K562 (cell line): ENCODE measurements around the gene CSNK1A1. TPM values are rescaled to one million over a fixed set of nuclear protein-coding genes. Genes with fewer than 3 reads are reported as not detected.
A peak's percentile ranks its signal among the peaks of the same experiment; 100 is the strongest.

Experiments used
- ATAC-seq: fragments of 200-7000 bp; cut with Tn5 transposase; 3 replicates; pipeline ENCODE4 v1.9.1; 2020; ENCODE audit warnings: moderate library complexity
- BruUV-seq: library from RNA; stranded (reverse); fragments of 400-500 nt; replicated peaks from 2 replicates; lab custom pipeline; 2021; lab: Mats Ljungman, UMichigan
- CTCF ChIA-PET: fragments of 300-600 bp; formaldehyde crosslinking; extraction: SDS; loops from one replicate; lab custom pipeline; 2021; ENCODE audit warnings: low intra/inter-chr PET ratio; lab: Yijun Ruan, JAX
- POLR2A ChIA-PET: fragments of 300-600, 350-650 bp; sonication (Branson Sonifier 250); formaldehyde crosslinking; extraction: SDS; loops from one replicate; lab custom pipeline; 2021; ENCODE audit warnings: antibody characterized with exemption, inconsistent platforms; lab: Yijun Ruan, JAX
- DNase-seq, 4 experiments: peaks; one replicate each; pipeline versions ENCODE4 v3.0.0 to v3.0.0-alpha.2; 2011 to 2018; ENCODE audit warnings: low spot score in 3 of 4, mixed read lengths in 3 of 4; ENCODE audit errors: extremely low read depth in 1 of 4
- FAIRE-seq: peaks from 2 replicates; lab custom pipeline; 2011; peaks lifted over from hg19 to GRCh38; lab: Jason Lieb, UNC
- H2AFZ ChIP-seq: 2 replicates; pipeline ENCODE4 v1.6.0; 2011; ENCODE audit warnings: low read depth, low read length, control low read depth, inconsistent platforms
- H3K27ac ChIP-seq: fragments of 200-600 bp; 3 replicates; pipeline ENCODE4 v1.8.0; 2011; ENCODE audit warnings: low read depth, mild to moderate bottlenecking, control low read depth, inconsistent platforms, low read length, moderate library complexity, mixed read lengths; ENCODE audit errors: extremely low read depth
- H3K27me3 ChIP-seq, 2 experiments: fragments of 300-600 bp in 1 of 2; 2 replicates in 1 of 2; 3 replicates in 1 of 2; pipeline versions ENCODE4 v1.6.0 to v1.8.0; 2011; ENCODE audit warnings: inconsistent platforms in 2 of 2, low read length in 2 of 2, mild to moderate bottlenecking in 1 of 2, mixed read lengths in 1 of 2, moderate library complexity in 1 of 2; ENCODE audit not compliant: control insufficient read depth in 2 of 2, insufficient read depth in 2 of 2
- H3K36me3 ChIP-seq: fragments of 300-600 bp; 3 replicates; pipeline ENCODE4 v1.8.0; 2011; ENCODE audit warnings: mild to moderate bottlenecking, low read length, inconsistent platforms; ENCODE audit not compliant: control insufficient read depth, insufficient read depth
- H3K4me1 ChIP-seq, 2 experiments: fragments of 200-600 bp in 1 of 2; replicated peaks in 1 of 2; 2 replicates in 1 of 2; 3 replicates in 1 of 2; pipeline versions ENCODE4 v1.5.1 to v1.8.0; 2011; ENCODE audit warnings: inconsistent platforms in 2 of 2, low read length in 2 of 2, mild to moderate bottlenecking in 1 of 2, mixed read lengths in 1 of 2, moderate library complexity in 1 of 2; ENCODE audit not compliant: control insufficient read depth in 2 of 2, insufficient read depth in 2 of 2
- H3K4me2 ChIP-seq: 2 replicates; pipeline ENCODE4 v1.6.1; 2011; ENCODE audit warnings: low read length, control low read depth, inconsistent platforms, mixed read lengths; ENCODE audit not compliant: insufficient read depth
- H3K4me3 ChIP-seq: fragments of 200-600 bp; sonication (generic), shearing (Covaris generic); 2 replicates; pipeline ENCODE4 v1.5.1; 2016; ENCODE audit warnings: control low read depth, inconsistent platforms
- H3K79me2 ChIP-seq: fragments of 200-600 bp; 3 replicates; pipeline ENCODE4 v1.8.0; 2011; ENCODE audit warnings: low read length, inconsistent platforms; ENCODE audit not compliant: control insufficient read depth, insufficient read depth
- H3K9ac ChIP-seq, 2 experiments: 2 replicates each; pipeline versions ENCODE4 v1.6.0 to v1.6.1; 2011; ENCODE audit warnings: low read depth in 2 of 2, low read length in 2 of 2, control low read depth in 1 of 2, inconsistent platforms in 1 of 2, mild to moderate bottlenecking in 1 of 2, mixed read lengths in 1 of 2; ENCODE audit not compliant: insufficient read depth in 1 of 2
- H3K9me1 ChIP-seq: one replicate; pipeline ENCODE4 v1.6.0; 2011; ENCODE audit warnings: inconsistent platforms, mild to moderate bottlenecking, low read length, moderate library complexity; ENCODE audit not compliant: control insufficient read depth, insufficient read depth
- H3K9me3 ChIP-seq: replicated peaks from 2 replicates; pipeline ENCODE4 v1.5.1; 2011; ENCODE audit warnings: low read depth, low read length, inconsistent platforms; ENCODE audit not compliant: control insufficient read depth, insufficient read depth
- H4K20me1 ChIP-seq: replicated peaks from 2 replicates; pipeline ENCODE4 v1.6.1; 2011; ENCODE audit warnings: low read length, inconsistent platforms, mixed read lengths; ENCODE audit not compliant: control insufficient read depth, insufficient read depth
- ATF3 ChIP-seq, 2 experiments: fragments of 450-650 bp in 1 of 2; sonication (generic) in 1 of 2; formaldehyde crosslinking in 1 of 2; IDR thresholded peaks in 1 of 2; conservative IDR thresholded peaks in 1 of 2; 2 replicates each; pipeline versions ENCODE4 v1.6.1 to v1.8.1; 2016 to 2023; ENCODE audit warnings: mild to moderate bottlenecking in 2 of 2, moderate library complexity in 2 of 2, inconsistent platforms in 1 of 2, missing genetic modification reagents in 1 of 2
- CBFA2T3 ChIP-seq: fragments of 450-650 bp; IDR thresholded peaks from 2 replicates; pipeline ENCODE4 v1.6.1; 2017
- CEBPG ChIP-seq, 3 experiments: fragments of 200-800 bp in 1 of 3; sonication (Bioruptor generic) in 1 of 3; sonication (generic) in 1 of 3; formaldehyde crosslinking in 1 of 3; IDR thresholded peaks in 2 of 3; conservative IDR thresholded peaks in 1 of 3; 2 replicates each; pipeline versions ENCODE4 v1.6.1 to v1.8.0; 2016 to 2022; ENCODE audit warnings: missing compliant biosample characterization in 2 of 3, missing genetic modification characterization in 2 of 3, mild to moderate bottlenecking in 1 of 3, missing genetic modification reagents in 1 of 3
- CHD4 ChIP-seq: fragments of 200-600 bp; sonication (generic); IDR thresholded peaks from 3 replicates; pipeline ENCODE4 v1.6.1; 2012; ENCODE audit warnings: low read depth, mild to moderate bottlenecking, mixed read lengths, low read length, inconsistent platforms; ENCODE audit not compliant: insufficient read depth, insufficient replicate concordance, poor library complexity, severe bottlenecking
- ETS1 ChIP-seq: conservative IDR thresholded peaks from 2 replicates; pipeline ENCODE4 v1.6.1; 2011; ENCODE audit warnings: low read depth, mild to moderate bottlenecking, low read length; ENCODE audit not compliant: control insufficient read depth
- FOSL1 ChIP-seq: fragments of 200-800 bp; sonication (Bioruptor generic); conservative IDR thresholded peaks from 2 replicates; pipeline ENCODE4 v1.6.1; 2016; ENCODE audit warnings: missing genetic modification characterization, missing compliant biosample characterization
- HLTF ChIP-seq: fragments of 450-650 bp; IDR thresholded peaks from 2 replicates; pipeline ENCODE4 v1.6.1; 2016
- MIER1 ChIP-seq: fragments of 450-650 bp; IDR thresholded peaks from 2 replicates; pipeline ENCODE4 v1.6.1; 2016; ENCODE audit warnings: antibody characterized with exemption, mild to moderate bottlenecking, low read depth
- NFIX ChIP-seq: fragments of 250-450 bp; sonication (Bioruptor Pico); IDR thresholded peaks from 2 replicates; pipeline ENCODE4 v1.4.0; 2020; ENCODE audit warnings: low read depth, mild to moderate bottlenecking, moderate library complexity
- NUFIP1 ChIP-seq: fragments of 450-650 bp; IDR thresholded peaks from 2 replicates; pipeline ENCODE4 v1.6.1; 2018; ENCODE audit not compliant: partially characterized antibody
- SUPT5H ChIP-seq: fragments of 450-650 bp; IDR thresholded peaks from 2 replicates; pipeline ENCODE4 v1.6.1; 2016
- U2AF2 ChIP-seq: fragments of 200-400 bp; formaldehyde crosslinking; optimal IDR thresholded peaks from 2 replicates; pipeline ENCODE3; 2017; ENCODE audit warnings: low read depth, mild to moderate bottlenecking, low read length
- ZNF561 ChIP-seq: fragments of 450-650 bp; formaldehyde crosslinking; conservative IDR thresholded peaks from 2 replicates; pipeline ENCODE4 v1.4.0; 2020; ENCODE audit warnings: mild to moderate bottlenecking, moderate library complexity
- WGBS: fragments of 100-300 bp; shearing (Covaris generic); methylation state at CpG from one replicate; pipeline ENCODE4 v1.1.6; 2016; ENCODE audit warnings: low coverage, mixed read lengths; ENCODE audit not compliant: insufficient coverage; ENCODE audit errors: missing lambda C conversion rate; 5-methylcytosine and 5-hydroxymethylcytosine counted together
- in situ Hi-C: fragments of 300-500 bp; cut with MboI; formaldehyde crosslinking; loops from 4 replicates; pipeline ENCODE4 v1.15.0; 2018; ENCODE audit warnings: inconsistent platforms, mixed read lengths
- intact Hi-C: fragments of 100-400 bp; cut with micrococcal nuclease; formaldehyde crosslinking; loops from 2 replicates; pipeline ENCODE4 v1.14.2; 2022
- polyA plus RNA-seq, 8 experiments: library from polyadenylated mRNA; depleted of rRNA in 4 of 8; stranded (reverse) in 5 of 8; unstranded in 3 of 8; fragments of >200 nt; fragmentation: Nextera tagmentation in 2 of 8; fragmentation: Illumina TruSeq in 1 of 8; extraction: Ambion mirVana in 2 of 8; extraction: Trizol in 1 of 8; gene quantifications; 2 replicates each; pipeline versions ENCODE4 v1.2.1 to v1.2.3, GENCODE V29; 2011 to 2014; ENCODE audit warnings: inconsistent platforms in 1 of 8, missing spikeins in 1 of 8
- total RNA-seq, 7 experiments: library from RNA; depleted of rRNA in 6 of 7; stranded (reverse); fragments of >200 nt in 6 of 7; fragmentation: Illumina TruSeq in 2 of 7; extraction: Trizol in 2 of 7; gene quantifications; 2 replicates each; pipeline versions ENCODE4 v1.2.1 to v1.2.3, GENCODE V29; 2011 to 2021; ENCODE audit warnings: low replicate concordance in 1 of 7
- TF ChIP-seq, protein P1 (sequence below): sonication (generic); formaldehyde crosslinking; IDR thresholded peaks from 2 replicates; pipeline ENCODE4 v1.8.0; 2022; ENCODE audit warnings: missing genetic modification reagents, mild to moderate bottlenecking, borderline replicate concordance
- TF ChIP-seq, protein P2 (sequence below), 2 experiments: fragments of 450-650 bp; IDR thresholded peaks; 2 replicates each; pipeline ENCODE4 v1.6.1; 2016

The CSNK1A1 gene
- total and polyA plus RNA-seq, 9 of the 15 experiments (the other 6 are each of a cell fraction or from before 2014, with no cell fraction given): 49.1 to 196 (median 154) TPM

DNA sequence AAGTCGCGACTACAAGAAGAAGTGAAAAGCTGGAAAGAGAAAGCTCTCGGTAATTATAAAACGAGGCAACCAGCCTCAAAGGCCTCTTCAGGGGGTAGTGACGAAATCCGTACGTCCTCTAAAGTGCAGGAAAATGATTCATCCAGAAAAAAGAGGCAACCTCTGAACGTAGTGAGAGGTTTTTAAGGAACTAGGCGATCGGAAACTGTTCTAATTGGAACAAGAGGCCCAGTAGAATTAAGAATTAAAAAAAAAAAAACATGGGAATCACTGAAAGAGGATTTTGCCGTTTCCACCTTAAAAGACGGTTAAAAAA is 1.0 kb downstream of the CSNK1A1 start:
- no peak for ATAC-seq
- no TSS peak for BruUV-seq
- H3K4me1 ChIP-seq: peaks cover 6 to 10% of the 10 kb centered on the region in 2 experiments; a peak in 4 of 5 replicates
- H3K36me3 ChIP-seq: peaks cover 53% of the 10 kb centered on the region
- POLR2A ChIA-PET: interaction anchor here (0.8 to 3.6 kb wide), 20 partner anchors 9 to 198 kb away, joined by 3 to 13 read pairs (median 4); no protein-coding TSS in a partner anchor
- no peak overlapping the region for H2AFZ ChIP-seq
- WGBS: 0% methylated on average over 12 of the region's 12 CpGs
- H3K79me2 ChIP-seq: peaks cover 70% of the 10 kb centered on the region
- intact Hi-C loops: no loop called here
- peak overlapping the region; percentile 82 for H3K27ac ChIP-seq
- H3K27me3 ChIP-seq: no peaks in the 10 kb centered on the region
- CTCF ChIA-PET: no interaction called here
- peak overlapping the region; percentile 97 for H3K4me3 ChIP-seq
- no peaks in the 10 kb centered on the region for H3K9me3 ChIP-seq
- no peak for FAIRE-seq
- H3K9ac ChIP-seq: peak overlapping the region; percentile 98 to 100
- peak overlapping the region; percentile 94 for H3K4me2 ChIP-seq
- in situ Hi-C loops: loop anchor here (5.0 to 25.0 kb wide), 3 partner anchors 108 to 413 kb away; partner anchors contain the start of gene ABLIM3
- DNase-seq: peak in 2 of 4 experiments; percentile 21 to 33
- H3K9me1 ChIP-seq: no peaks in the 10 kb centered on the region
- peaks cover 13% of the 10 kb centered on the region; the same call in 1 of the 2 replicates for H4K20me1 ChIP-seq
- TF ChIP-seq FOSL1 (tag) (no peak), ATF3 (IDR thresholded peaks at IDR 0.05) (peak; percentile 58), ATF3 (CRISPR knock-in tag; conservative IDR thresholded peaks at IDR 0.05) (no peak), MIER1 (no peak), CHD4 (no peak), NUFIP1 (no peak), SUPT5H (no peak), U2AF2 (no peak), ETS1 (no peak), ZNF561 (no peak), CEBPG (CRISPR knock-in tag; IDR thresholded peaks at IDR 0.05) (peak; percentile 15; the same call in 1 of the 2 replicates), CEBPG (tag; conservative IDR thresholded peaks at IDR 0.05 in 1 of 2, IDR thresholded peaks at IDR 0.05 in 1 of 2) (peak; percentile 66 to 72), CBFA2T3 (no peak), HLTF (no peak), NFIX (CRISPR knock-in tag) (no peak)
- TF ChIP-seq, protein P1, sequence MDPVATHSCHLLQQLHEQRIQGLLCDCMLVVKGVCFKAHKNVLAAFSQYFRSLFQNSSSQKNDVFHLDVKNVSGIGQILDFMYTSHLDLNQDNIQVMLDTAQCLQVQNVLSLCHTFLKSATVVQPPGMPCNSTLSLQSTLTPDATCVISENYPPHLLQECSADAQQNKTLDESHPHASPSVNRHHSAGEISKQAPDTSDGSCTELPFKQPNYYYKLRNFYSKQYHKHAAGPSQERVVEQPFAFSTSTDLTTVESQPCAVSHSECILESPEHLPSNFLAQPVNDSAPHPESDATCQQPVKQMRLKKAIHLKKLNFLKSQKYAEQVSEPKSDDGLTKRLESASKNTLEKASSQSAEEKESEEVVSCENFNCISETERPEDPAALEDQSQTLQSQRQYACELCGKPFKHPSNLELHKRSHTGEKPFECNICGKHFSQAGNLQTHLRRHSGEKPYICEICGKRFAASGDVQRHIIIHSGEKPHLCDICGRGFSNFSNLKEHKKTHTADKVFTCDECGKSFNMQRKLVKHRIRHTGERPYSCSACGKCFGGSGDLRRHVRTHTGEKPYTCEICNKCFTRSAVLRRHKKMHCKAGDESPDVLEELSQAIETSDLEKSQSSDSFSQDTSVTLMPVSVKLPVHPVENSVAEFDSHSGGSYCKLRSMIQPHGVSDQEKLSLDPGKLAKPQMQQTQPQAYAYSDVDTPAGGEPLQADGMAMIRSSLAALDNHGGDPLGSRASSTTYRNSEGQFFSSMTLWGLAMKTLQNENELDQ (CRISPR knock-in tag): 0 out of 2 replicates have a peak, but pooled peaks have one; percentile 79
- TF ChIP-seq, protein P2, sequence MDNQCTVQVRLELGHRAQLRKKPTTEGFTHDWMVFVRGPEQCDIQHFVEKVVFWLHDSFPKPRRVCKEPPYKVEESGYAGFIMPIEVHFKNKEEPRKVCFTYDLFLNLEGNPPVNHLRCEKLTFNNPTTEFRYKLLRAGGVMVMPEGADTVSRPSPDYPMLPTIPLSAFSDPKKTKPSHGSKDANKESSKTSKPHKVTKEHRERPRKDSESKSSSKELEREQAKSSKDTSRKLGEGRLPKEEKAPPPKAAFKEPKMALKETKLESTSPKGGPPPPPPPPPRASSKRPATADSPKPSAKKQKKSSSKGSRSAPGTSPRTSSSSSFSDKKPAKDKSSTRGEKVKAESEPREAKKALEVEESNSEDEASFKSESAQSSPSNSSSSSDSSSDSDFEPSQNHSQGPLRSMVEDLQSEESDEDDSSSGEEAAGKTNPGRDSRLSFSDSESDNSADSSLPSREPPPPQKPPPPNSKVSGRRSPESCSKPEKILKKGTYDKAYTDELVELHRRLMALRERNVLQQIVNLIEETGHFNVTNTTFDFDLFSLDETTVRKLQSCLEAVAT (IDR thresholded peaks at IDR 0.05): 0 out of 4 replicates have a peak, but pooled peaks of 1 of the 2 experiments have one; percentile 1
